OCI-LY7 (cell line): ENCODE data around the gene SPHKAP. TPM values are rescaled to one million over a fixed set of nuclear protein-coding genes. Genes with fewer than 3 reads are reported as not detected.

Source experiments
- BruUV-seq: library from RNA; stranded (reverse); fragments of 400-500 nt; replicated peaks from 2 replicates; lab custom pipeline; 2021; lab: Mats Ljungman, UMichigan
- CTCF ChIA-PET: fragments of 300-600 bp; sonication (Branson Sonifier 250); formaldehyde crosslinking; loops from one replicate; lab custom pipeline; 2022; ENCODE audit warnings: antibody characterized with exemption; ENCODE audit not compliant: unreplicated experiment; lab: Charles Lee
- POLR2A ChIA-PET: fragments of 300-600 bp; sonication (Branson Sonifier 250); formaldehyde crosslinking; loops from one replicate; lab custom pipeline; 2022; ENCODE audit warnings: antibody characterized with exemption; lab: Charles Lee
- DNase-seq: peaks from one replicate; pipeline ENCODE4 v3.0.0-alpha.2; 2015; ENCODE audit warnings: low spot score
- H2AFZ ChIP-seq: fragments of 200-600 bp; sonication (generic), shearing (Covaris generic); 2 replicates; pipeline ENCODE4 v1.6.1; 2014; ENCODE audit warnings: mild to moderate bottlenecking, antibody characterized with exemption, low read length, moderate library complexity
- H3K27ac ChIP-seq: fragments of 200-600 bp; sonication (generic); 2 replicates; pipeline ENCODE4 v1.5.1; 2014; ENCODE audit warnings: mixed run types, low read depth, mild to moderate bottlenecking, moderate library complexity, low read length, inconsistent platforms; ENCODE audit not compliant: poor library complexity, severe bottlenecking
- H3K36me3 ChIP-seq: fragments of 200-600 bp; sonication (generic); 2 replicates; pipeline ENCODE4 v1.6.1; 2014; ENCODE audit warnings: mild to moderate bottlenecking, antibody characterized with exemption, low read length, moderate library complexity, mixed read lengths; ENCODE audit not compliant: insufficient read depth
- H3K4me1 ChIP-seq: fragments of 200-600 bp; sonication (generic); 2 replicates; pipeline ENCODE4 v1.5.1; 2014; ENCODE audit warnings: mild to moderate bottlenecking, low read length; ENCODE audit not compliant: insufficient read depth, poor library complexity, severe bottlenecking
- H3K4me2 ChIP-seq: fragments of 200-600 bp; sonication (generic); 2 replicates; pipeline ENCODE4 v1.6.1; 2014; ENCODE audit warnings: mild to moderate bottlenecking, low read length
- H3K4me3 ChIP-seq: fragments of 200-600 bp; sonication (generic); 2 replicates; pipeline ENCODE4 v1.5.1; 2014; ENCODE audit warnings: mild to moderate bottlenecking, low read depth, low read length; ENCODE audit not compliant: poor library complexity, severe bottlenecking
- H3K79me2 ChIP-seq: fragments of 200-600 bp; sonication (generic); 2 replicates; pipeline ENCODE4 v1.6.1; 2016; ENCODE audit warnings: low read depth, mild to moderate bottlenecking, low read length, moderate library complexity, mixed read lengths; ENCODE audit not compliant: insufficient read depth
- H3K9me2 ChIP-seq: fragments of 200-600 bp; sonication (generic); 2 replicates; pipeline ENCODE4 v1.6.1; 2016; ENCODE audit warnings: mild to moderate bottlenecking, low read length, mixed read lengths; ENCODE audit not compliant: insufficient read depth
- H3K9me3 ChIP-seq: fragments of 200-600 bp; sonication (generic); 2 replicates; pipeline ENCODE4 v1.6.1; 2014; ENCODE audit warnings: mild to moderate bottlenecking, mixed run types, low read length, mixed read lengths
- H4K20me1 ChIP-seq: fragments of 200-600 bp; sonication (generic); 2 replicates; pipeline ENCODE4 v1.6.1; 2014; ENCODE audit warnings: mild to moderate bottlenecking, antibody characterized with exemption, low read length, moderate library complexity, mixed read lengths; ENCODE audit not compliant: insufficient read depth
- CTCF ChIP-seq: fragments of 200-600 bp; sonication (generic); conservative IDR thresholded peaks from 2 replicates; pipeline ENCODE4 v1.5.1; 2014; ENCODE audit warnings: mild to moderate bottlenecking, antibody characterized with exemption, low read length, moderate library complexity, mixed read lengths
- EZH2phosphoT487 ChIP-seq: fragments of 200-600 bp; sonication (generic); IDR thresholded peaks from 2 replicates; pipeline ENCODE4 v1.6.1; 2018; ENCODE audit warnings: low read depth, borderline replicate concordance, mild to moderate bottlenecking, mixed run types, antibody characterized with exemption, low read length, moderate library complexity, mixed read lengths
- intact Hi-C: fragments of 100-400 bp; cut with micrococcal nuclease; formaldehyde crosslinking; loops from one replicate; pipeline ENCODE4 v1.10.0; 2022; ENCODE audit not compliant: unreplicated experiment
- total RNA-seq, 2 experiments: library from RNA; depleted of rRNA in 1 of 2; stranded (reverse); fragments of >200 nt in 1 of 2; shearing (Covaris generic) in 1 of 2; gene quantifications; 2 replicates each; pipeline ENCODE4 v1.2.3, GENCODE V29; 2014 to 2022

SPHKAP gene
- total RNA-seq, 2 experiments from 2014 or later = not detected

- no peaks in the 10 kb centered on the region for H3K36me3 ChIP-seq
- no peaks in the 10 kb centered on the region for H3K4me1 ChIP-seq
- H3K4me3 ChIP-seq = no peak overlapping the region
- no peaks in the 10 kb centered on the region for H4K20me1 ChIP-seq
- no peak overlapping the region for H3K4me2 ChIP-seq
- no peaks in the 10 kb centered on the region for H3K9me3 ChIP-seq
- H3K27ac ChIP-seq = no peak overlapping the region
- ChIA-PET CTCF (no interaction called here), POLR2A (interaction anchor here (1.4 kb wide), 1 partner anchor 8 kb away, joined by 3 read pairs; no protein-coding TSS in a partner anchor)
- intact Hi-C loops = no loop called here
- no peak overlapping the region for H2AFZ ChIP-seq
- no TSS peak for BruUV-seq
- no peak for DNase-seq
- no peak for TF ChIP-seq CTCF
- no peak for TF ChIP-seq EZH2phosphoT487
- H3K9me2 ChIP-seq = no peaks in the 10 kb centered on the region
- H3K79me2 ChIP-seq = no peaks in the 10 kb centered on the region
Measured at GRCh38 chr2:228105526-228106250, 75.8 kb downstream of the SPHKAP start.

- DNase-seq = no peak
- H3K4me1 ChIP-seq = no peaks in the 10 kb centered on the region
- H3K36me3 ChIP-seq = no peaks in the 10 kb centered on the region
- no peaks in the 10 kb centered on the region for H4K20me1 ChIP-seq
- ChIA-PET CTCF (no interaction called here), POLR2A (interaction anchor here (0.6 to 1.4 kb wide), 3 partner anchors 10 to 12 kb away, joined by 3 to 8 read pairs (median 3); no protein-coding TSS in a partner anchor)
- H3K9me2 ChIP-seq = no peaks in the 10 kb centered on the region
- TF ChIP-seq CTCF (no peak), EZH2phosphoT487 (no peak)
- no peak overlapping the region for H3K4me3 ChIP-seq
- H3K79me2 ChIP-seq = no peaks in the 10 kb centered on the region
- no TSS peak for BruUV-seq
- H2AFZ ChIP-seq = no peak overlapping the region
- no peak overlapping the region for H3K4me2 ChIP-seq
- intact Hi-C loops = no loop called here
- H3K27ac ChIP-seq = no peak overlapping the region
- no peaks in the 10 kb centered on the region for H3K9me3 ChIP-seq
Measured at GRCh38 chr2:228104215-228104614, 77.3 kb downstream of the SPHKAP start.

GRCh38 chr2:228103379-228103778, 78.1 kb downstream of the SPHKAP start:
- Histone ChIP-seq H3K9me2 (no peaks in the 10 kb centered on the region), H4K20me1 (no peaks in the 10 kb centered on the region), H3K9me3 (no peaks in the 10 kb centered on the region), H3K36me3 (no peaks in the 10 kb centered on the region), H3K4me3 (no peak overlapping the region), H3K4me1 (no peaks in the 10 kb centered on the region), H2AFZ (no peak overlapping the region), H3K27ac (no peak overlapping the region), H3K4me2 (no peak overlapping the region), H3K79me2 (no peaks in the 10 kb centered on the region)
- TF ChIP-seq EZH2phosphoT487 (no peak), CTCF (no peak)
- DNase-seq = no peak
- no TSS peak for BruUV-seq
- intact Hi-C loops = no loop called here
- POLR2A ChIA-PET = interaction anchor here (0.6 to 0.7 kb wide), 2 partner anchors 9 to 18 kb away, joined by 3 to 8 read pairs; no protein-coding TSS in a partner anchor
- CTCF ChIA-PET = no interaction called here
